HepG2 (cell line): ENCODE results near the gene NAGA. TPM values are rescaled to one million over a fixed set of nuclear protein-coding genes. Genes with fewer than 3 reads are reported as not detected.
A peak's percentile ranks its signal among the peaks of the same experiment; 100 is the strongest.

ENCODE experiments used
- ATAC-seq: fragments of 200-7000 bp; cut with Tn5 transposase; 3 replicates; pipeline ENCODE4 v1.9.1; 2020; ENCODE audit warnings: mild to moderate bottlenecking, moderate library complexity
- BruUV-seq: library from RNA; stranded (reverse); fragments of 400-500 nt; replicated peaks from 2 replicates; lab custom pipeline; 2021; lab: Mats Ljungman, UMichigan
- CTCF ChIA-PET: fragments of 300-600 bp; formaldehyde crosslinking; extraction: SDS; loops from one replicate; lab custom pipeline; 2021; ENCODE audit warnings: low total read pairs, inconsistent platforms, low intra/inter-chr PET ratio; lab: Yijun Ruan, JAX
- POLR2A ChIA-PET: fragments of 350-600 bp; sonication (Branson Sonifier 250); formaldehyde crosslinking; loops from one replicate; lab custom pipeline; 2020; ENCODE audit warnings: antibody characterized with exemption, inconsistent platforms; lab: Yijun Ruan, JAX
- DNase-seq: peaks from one replicate; pipeline ENCODE4 v3.0.0-alpha.2; 2015; ENCODE audit warnings: low spot score
- FAIRE-seq: peaks from 3 replicates; lab custom pipeline; 2011; peaks lifted over from hg19 to GRCh38; lab: Jason Lieb, UNC
- H2AFZ ChIP-seq: one replicate; pipeline ENCODE4 v1.6.1; 2011; ENCODE audit warnings: low read length, inconsistent platforms
- H3K27ac ChIP-seq: fragments of 300-600 bp; 3 replicates; pipeline ENCODE4 v1.8.0; 2011; ENCODE audit warnings: mixed run types, mild to moderate bottlenecking, mixed read lengths, low read length, inconsistent platforms; ENCODE audit not compliant: insufficient read depth; ENCODE audit errors: extremely low read length
- H3K27me3 ChIP-seq, 2 experiments: fragments of 200-600 bp in 1 of 2; 2 replicates in 1 of 2; 3 replicates in 1 of 2; pipeline versions ENCODE4 v1.6.0 to v1.8.0; 2011; ENCODE audit warnings: low read length in 2 of 2, mild to moderate bottlenecking in 2 of 2, moderate library complexity in 2 of 2, inconsistent platforms in 1 of 2; ENCODE audit not compliant: insufficient read depth in 2 of 2, control insufficient read depth in 1 of 2
- H3K36me3 ChIP-seq, 2 experiments: fragments of 200-600 bp in 1 of 2; replicated peaks in 1 of 2; 2 replicates in 1 of 2; 3 replicates in 1 of 2; pipeline versions ENCODE4 v1.5.1 to v1.8.0; 2011; ENCODE audit warnings: low read length in 2 of 2, inconsistent platforms in 1 of 2; ENCODE audit not compliant: insufficient read depth in 2 of 2, control insufficient read depth in 1 of 2
- H3K4me1 ChIP-seq: 2 replicates; pipeline ENCODE4 v1.5.1; 2012; ENCODE audit warnings: low read length, inconsistent platforms; ENCODE audit not compliant: insufficient read depth
- H3K4me2 ChIP-seq: 2 replicates; pipeline ENCODE4 v1.6.0; 2011; ENCODE audit warnings: low read depth, low read length, inconsistent platforms
- H3K4me3 ChIP-seq, 3 experiments: fragments of 200-600 bp in 1 of 3; sonication (generic), shearing (Covaris generic) in 1 of 3; replicated peaks in 1 of 3; 2 replicates each; pipeline ENCODE4 v1.5.1; 2011 to 2016; ENCODE audit warnings: low read length in 3 of 3, inconsistent platforms in 2 of 3, low read depth in 2 of 3, mild to moderate bottlenecking in 2 of 3, control low read depth in 1 of 3, mixed read lengths in 1 of 3; ENCODE audit not compliant: insufficient read depth in 1 of 3
- H3K79me2 ChIP-seq: one replicate; pipeline ENCODE4 v1.6.1; 2011; ENCODE audit warnings: low read length, inconsistent platforms; ENCODE audit not compliant: insufficient read depth
- H3K9ac ChIP-seq: 2 replicates; pipeline ENCODE4 v1.6.0; 2011; ENCODE audit warnings: mild to moderate bottlenecking, low read depth, low read length, inconsistent platforms; ENCODE audit not compliant: insufficient read depth
- H3K9me3 ChIP-seq: 2 replicates; pipeline ENCODE4 v1.5.1; 2012; ENCODE audit warnings: mild to moderate bottlenecking, low read length
- H4K20me1 ChIP-seq: 2 replicates; pipeline ENCODE4 v1.6.0; 2011; ENCODE audit warnings: inconsistent platforms, mild to moderate bottlenecking, low read length, moderate library complexity; ENCODE audit not compliant: insufficient read depth
- MAFF ChIP-seq: IDR thresholded peaks from 2 replicates; pipeline ENCODE4 v1.6.1; 2011; ENCODE audit warnings: low read depth, low read length, improper control_type of control experiment
- MAFK ChIP-seq, 2 experiments: IDR thresholded peaks in 1 of 2; conservative IDR thresholded peaks in 1 of 2; 2 replicates each; pipeline ENCODE4 v1.6.1; 2011; ENCODE audit warnings: improper control_type of control experiment in 2 of 2, low read length in 2 of 2
- ZNF101 ChIP-seq: sonication (generic); formaldehyde crosslinking; IDR thresholded peaks from 2 replicates; pipeline ENCODE4 v1.4.0; 2020; ENCODE audit warnings: mild to moderate bottlenecking, low read depth, missing genetic modification reagents, borderline replicate concordance
- ZNF430 ChIP-seq: sonication (generic); formaldehyde crosslinking; IDR thresholded peaks from 2 replicates; pipeline ENCODE4 v1.9.0; 2021; ENCODE audit warnings: mild to moderate bottlenecking, missing genetic modification reagents
- WGBS: methylation state at CpG from one replicate; pipeline ENCODE4 v1.1.6; 2017; ENCODE audit warnings: low lambda C conversion rate; 5-methylcytosine and 5-hydroxymethylcytosine counted together
- in situ Hi-C: cut with HindIII; loops from 2 replicates; pipeline ENCODE4 v1.10.0; 2017; ENCODE audit warnings: low pct_unique_long_range_greater_than_20kb; ENCODE audit not compliant: extremely low pct_ligation_motif_present
- intact Hi-C: fragments of 100-400 bp; cut with micrococcal nuclease; formaldehyde crosslinking; loops from one replicate; pipeline ENCODE4 v1.10.0; 2022; ENCODE audit not compliant: unreplicated experiment
- polyA plus RNA-seq, 8 experiments: library from polyadenylated mRNA; depleted of rRNA in 3 of 8; stranded (reverse) in 7 of 8; unstranded in 1 of 8; fragments of >200 nt; fragmentation: Illumina TruSeq in 4 of 8; extraction: Trizol in 4 of 8; gene quantifications; 2 replicates each; pipeline versions ENCODE4 v1.2.1 to v1.2.3, GENCODE V29; 2011 to 2016; ENCODE audit warnings: low read depth in 4 of 8, missing spikeins in 1 of 8, mixed read lengths in 1 of 8; ENCODE audit not compliant: insufficient read depth in 1 of 8
- total RNA-seq, 5 experiments: library from RNA; depleted of rRNA; stranded (reverse); fragments of >200 nt; fragmentation: Illumina TruSeq; extraction: Trizol; gene quantifications; 2 replicates each; pipeline ENCODE4 v1.2.3, GENCODE V29; 2016; ENCODE audit warnings: low read depth in 1 of 5

The NAGA gene
- total and polyA plus RNA-seq, 2 of the 13 experiments (the other 11 are each of a cell fraction or from before 2014, with no cell fraction given) = 15.1 to 23.4 TPM

DNA sequence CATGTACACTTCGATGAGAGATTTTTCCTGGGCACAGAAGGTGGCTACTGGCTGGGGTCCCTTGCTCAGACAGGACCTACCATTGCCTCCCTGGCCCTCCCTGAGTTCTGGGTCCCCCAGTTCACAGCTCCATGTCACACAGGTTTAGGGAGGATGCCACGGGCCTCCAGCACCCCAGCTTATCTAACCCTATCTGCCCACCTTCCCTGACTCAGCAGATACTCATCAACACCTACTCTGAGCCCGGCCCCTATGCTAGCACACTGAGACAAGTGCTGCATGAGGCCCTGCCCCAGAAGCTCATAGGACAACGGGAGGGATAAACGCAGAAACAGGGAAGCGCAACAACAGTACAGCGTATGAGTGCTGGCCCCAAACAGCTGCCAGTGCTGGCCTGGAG lies 9.6 kb downstream of the NAGA start:
- H3K9ac ChIP-seq = no peak overlapping the region
- TF ChIP-seq MAFK (conservative IDR thresholded peaks at IDR 0.05 in 1 of 2, IDR thresholded peaks at IDR 0.05 in 1 of 2; ENCODE audit: low read length in 2 of 2) (peak; percentile 7 to 68; a peak in 2 of 4 replicates), MAFF (0 out of 2 replicates have a peak, but pooled peaks have one; percentile 8), ZNF101 (CRISPR knock-in tag) (no peak)
- CTCF ChIA-PET = no interaction called here
- peaks cover 11% of the 10 kb centered on the region for H3K9me3 ChIP-seq
- H3K79me2 ChIP-seq = no peaks in the 10 kb centered on the region
- no peak overlapping the region for H3K27ac ChIP-seq
- no peak overlapping the region for H3K4me2 ChIP-seq
- peaks cover 8 to 12% of the 10 kb centered on the region in 2 experiments; a peak in 3 of 5 replicates for H3K36me3 ChIP-seq
- FAIRE-seq (no peak), ATAC-seq (no peak), DNase-seq (no peak)
- POLR2A ChIA-PET = no interaction called here
- in situ Hi-C loops = no loop called here
- no peak overlapping the region for H2AFZ ChIP-seq
- 100% methylated on average over 5 of the region's 7 CpGs for WGBS
- intact Hi-C loops = no loop called here
- no TSS peak for BruUV-seq
- H4K20me1 ChIP-seq = no peaks in the 10 kb centered on the region
- H3K4me3 ChIP-seq = no peak overlapping the region
- no peaks in the 10 kb centered on the region for H3K27me3 ChIP-seq
- H3K4me1 ChIP-seq = peaks cover 11% of the 10 kb centered on the region

DNA sequence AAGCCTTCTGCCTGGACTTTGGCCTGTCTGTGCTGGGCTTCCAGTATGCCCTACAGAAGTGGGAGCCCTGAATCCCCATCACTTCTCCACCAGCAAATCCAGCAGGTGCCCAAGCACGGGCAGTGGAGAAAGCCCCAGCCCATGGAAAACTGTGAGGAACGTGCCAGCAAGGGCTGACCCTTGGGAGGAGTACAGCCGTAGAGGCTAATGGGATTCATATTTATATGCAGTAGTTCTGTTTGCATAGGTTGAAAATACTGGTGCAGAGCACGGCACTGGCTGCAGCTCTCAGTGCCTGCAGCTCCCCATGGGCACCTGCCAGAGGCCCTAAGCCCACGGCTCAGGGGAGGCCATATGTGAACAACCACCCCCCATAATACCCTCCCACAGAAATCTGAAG lies 10.1 kb downstream of the NAGA start:
- no peaks in the 10 kb centered on the region for H3K27me3 ChIP-seq
- POLR2A ChIA-PET = no interaction called here
- no peak overlapping the region for H3K4me2 ChIP-seq
- no peaks in the 10 kb centered on the region for H4K20me1 ChIP-seq
- DNase-seq = no peak
- FAIRE-seq = no peak
- no peak for ATAC-seq
- WGBS = 89% methylated on average over 3 of the region's 5 CpGs
- no peak overlapping the region for H3K4me3 ChIP-seq
- H3K9ac ChIP-seq = no peak overlapping the region
- no peak overlapping the region for H2AFZ ChIP-seq
- TF ChIP-seq ZNF430 (CRISPR knock-in tag) = no peak
- TF ChIP-seq, all 625 proteins: peak for 0
- Histone ChIP-seq H3K4me1 (peaks cover 11% of the 10 kb centered on the region), H3K27ac (no peak overlapping the region), H3K9me3 (peaks cover 11% of the 10 kb centered on the region), H3K36me3 (peaks cover 7 to 12% of the 10 kb centered on the region in 2 experiments; a peak in 3 of 5 replicates), H3K79me2 (no peaks in the 10 kb centered on the region)
- BruUV-seq = no TSS peak
- intact Hi-C loops = no loop called here
- in situ Hi-C loops = no loop called here
- CTCF ChIA-PET = no interaction called here
